Tibial artery (tissue), 4 donors: ENCODE measurements around the gene UCK1.

Source experiments
- DNase-seq, 2 donors: peaks; one replicate each; pipeline ENCODE4 v3.0.0-alpha.2; 2019
- H3K27ac ChIP-seq, 2 donors: fragments of 200-600 bp; sonication (generic) in 1 of 2; 1 replicate in 1 of 2; 2 replicates in 1 of 2; pipeline ENCODE4 v1.5.1; 2018 to 2019; ENCODE audit warnings: mild to moderate bottlenecking in 1 of 2
- H3K27me3 ChIP-seq, 2 donors: fragments of 200-600 bp; sonication (generic) in 1 of 2; one replicate each; pipeline versions ENCODE4 v1.5.1 to v1.6.0; 2016 to 2019
- H3K36me3 ChIP-seq, 3 donors: fragments of 200-600 bp; sonication (generic) in 2 of 3; one replicate each; pipeline ENCODE4 v1.5.1; 2016 to 2019; ENCODE audit warnings: mild to moderate bottlenecking in 2 of 3
- H3K4me1 ChIP-seq, 4 donors: fragments of 200-600 bp; sonication (generic) in 2 of 4; 1 replicate in 3 of 4; 2 replicates in 1 of 4; pipeline ENCODE4 v1.5.1; 2016 to 2019
- H3K4me3 ChIP-seq, 2 donors: fragments of 200-600 bp; sonication (generic) in 1 of 2; 1 replicate in 1 of 2; 2 replicates in 1 of 2; pipeline ENCODE4 v1.5.1; 2018 to 2019; ENCODE audit warnings: mild to moderate bottlenecking in 2 of 2
- H3K9me3 ChIP-seq, 3 donors: fragments of 200-600 bp; sonication (generic) in 1 of 3; one replicate each; pipeline ENCODE4 v1.5.1; 2016 to 2019
- intact Hi-C: fragments of 100-400 bp; cut with DNase I; formaldehyde crosslinking; loops from one replicate; pipeline ENCODE4 v1.15.0; 2023; ENCODE audit warnings: low total_unique reads
- TF ChIP-seq, protein P1 (sequence below), 2 experiments: fragments of 200-600 bp in 1 of 2; fragments of 450-650 bp in 1 of 2; IDR thresholded peaks; one replicate each; pipeline ENCODE4 v1.5.1; 2017 to 2019; ENCODE audit warnings: antibody characterized with exemption in 2 of 2, mild to moderate bottlenecking in 1 of 2, moderate library complexity in 1 of 2

Gene UCK1

DNA sequence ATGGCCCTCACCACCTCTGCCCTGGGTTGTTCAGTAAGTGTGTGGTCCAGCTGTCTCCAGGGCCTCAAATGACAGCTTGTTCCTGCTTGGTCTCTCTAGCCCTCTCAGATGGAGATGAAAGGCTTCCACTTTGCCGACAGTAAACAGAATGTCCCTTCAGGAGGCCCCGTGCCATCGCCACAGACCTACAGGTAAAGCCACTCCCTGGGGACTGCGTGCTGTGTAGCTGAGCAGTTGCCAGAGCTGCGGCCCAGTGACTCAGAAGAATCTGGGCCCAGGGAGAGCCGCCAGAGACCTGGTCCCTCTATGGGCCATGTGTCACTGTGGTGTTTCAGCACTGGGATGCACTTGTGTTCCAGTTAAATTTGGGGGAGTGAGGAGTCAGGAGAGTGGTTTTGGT is 39.0 kb downstream of the UCK1 start:
- TF ChIP-seq, protein P1, sequence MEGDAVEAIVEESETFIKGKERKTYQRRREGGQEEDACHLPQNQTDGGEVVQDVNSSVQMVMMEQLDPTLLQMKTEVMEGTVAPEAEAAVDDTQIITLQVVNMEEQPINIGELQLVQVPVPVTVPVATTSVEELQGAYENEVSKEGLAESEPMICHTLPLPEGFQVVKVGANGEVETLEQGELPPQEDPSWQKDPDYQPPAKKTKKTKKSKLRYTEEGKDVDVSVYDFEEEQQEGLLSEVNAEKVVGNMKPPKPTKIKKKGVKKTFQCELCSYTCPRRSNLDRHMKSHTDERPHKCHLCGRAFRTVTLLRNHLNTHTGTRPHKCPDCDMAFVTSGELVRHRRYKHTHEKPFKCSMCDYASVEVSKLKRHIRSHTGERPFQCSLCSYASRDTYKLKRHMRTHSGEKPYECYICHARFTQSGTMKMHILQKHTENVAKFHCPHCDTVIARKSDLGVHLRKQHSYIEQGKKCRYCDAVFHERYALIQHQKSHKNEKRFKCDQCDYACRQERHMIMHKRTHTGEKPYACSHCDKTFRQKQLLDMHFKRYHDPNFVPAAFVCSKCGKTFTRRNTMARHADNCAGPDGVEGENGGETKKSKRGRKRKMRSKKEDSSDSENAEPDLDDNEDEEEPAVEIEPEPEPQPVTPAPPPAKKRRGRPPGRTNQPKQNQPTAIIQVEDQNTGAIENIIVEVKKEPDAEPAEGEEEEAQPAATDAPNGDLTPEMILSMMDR (IDR thresholded peaks at IDR 0.05): no peak
- H3K36me3 ChIP-seq: peaks cover 87 to 100% (median 100%) of the 10 kb centered on the region in 3 donors
- no peak overlapping the region for H3K4me3 ChIP-seq
- H3K27ac ChIP-seq: no peak overlapping the region
- no peaks in the 10 kb centered on the region for H3K4me1 ChIP-seq
- intact Hi-C loops: no loop called here
- no peaks in the 10 kb centered on the region for H3K9me3 ChIP-seq
- DNase-seq: no peak
- no peaks in the 10 kb centered on the region for H3K27me3 ChIP-seq

DNA sequence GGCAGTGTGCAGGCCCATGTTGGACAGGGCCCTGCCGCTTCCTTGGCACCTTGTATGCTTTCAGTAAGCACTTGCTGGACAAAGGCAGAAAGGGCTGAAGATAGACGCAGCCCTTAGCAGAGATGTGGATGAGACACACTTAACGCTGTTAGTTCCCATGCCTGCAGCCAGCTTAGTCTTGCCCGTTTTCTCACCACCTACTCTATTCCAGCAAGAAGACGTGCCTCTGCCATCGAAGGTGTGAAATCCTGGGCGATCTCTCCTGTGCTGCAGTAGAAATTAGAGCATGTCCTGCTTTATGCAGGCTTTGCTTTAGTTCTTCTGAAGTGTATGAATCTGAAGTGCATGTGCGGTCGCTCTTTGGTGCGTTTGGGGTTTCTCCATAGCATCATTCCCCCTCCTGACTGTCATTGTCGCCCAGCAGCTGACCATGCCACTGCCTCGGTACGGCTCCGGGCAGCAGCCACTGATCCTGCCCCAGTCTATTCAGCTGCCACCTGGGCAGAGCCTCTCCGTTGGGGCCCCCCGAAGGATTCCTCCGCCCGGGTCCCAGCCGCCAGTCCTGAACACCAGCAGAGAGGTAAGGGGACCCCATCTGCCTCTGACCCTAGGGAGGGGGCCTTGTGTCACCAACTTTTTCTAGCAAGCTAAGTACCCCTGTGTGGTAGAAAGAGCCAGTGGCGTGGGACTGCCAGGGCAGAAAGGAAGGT is 39.9 kb downstream of the UCK1 start:
- intact Hi-C loops: no loop called here
- TF ChIP-seq, protein P1 (IDR thresholded peaks at IDR 0.05): no peak
- Histone ChIP-seq H3K36me3 (peaks cover 87 to 100% (median 100%) of the 10 kb centered on the region in 3 donors), H3K9me3 (no peaks in the 10 kb centered on the region), H3K4me1 (no peaks in the 10 kb centered on the region), H3K27ac (no peak overlapping the region), H3K27me3 (no peaks in the 10 kb centered on the region), H3K4me3 (no peak overlapping the region)
- DNase-seq: no peak

DNA sequence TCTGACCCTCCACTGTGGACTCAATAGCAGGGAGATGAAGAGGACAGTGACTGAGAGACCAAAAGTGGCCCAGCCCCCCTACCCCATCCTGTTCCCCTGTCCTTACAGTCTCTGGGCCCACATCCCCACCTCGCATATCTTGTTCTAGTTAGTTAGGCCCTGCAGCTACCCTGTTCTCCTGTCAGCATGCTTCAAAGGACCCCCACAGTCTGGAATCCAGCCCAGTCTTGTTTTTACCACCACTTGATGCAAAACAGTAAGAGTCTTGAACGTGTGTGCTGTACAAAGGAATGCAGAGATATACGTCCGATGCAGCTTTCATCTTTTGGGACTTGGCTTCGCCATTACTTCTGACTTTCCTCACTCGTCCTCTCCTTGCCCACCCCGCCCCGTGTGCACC is 40.5 kb downstream of the UCK1 start:
- H3K27ac ChIP-seq: no peak overlapping the region
- TF ChIP-seq, protein P1 (IDR thresholded peaks at IDR 0.05): no peak
- no peak for DNase-seq
- H3K36me3 ChIP-seq: peaks cover 93 to 100% (median 100%) of the 10 kb centered on the region in 3 donors
- no peak overlapping the region for H3K4me3 ChIP-seq
- no peaks in the 10 kb centered on the region for H3K27me3 ChIP-seq
- H3K4me1 ChIP-seq: no peaks in the 10 kb centered on the region
- intact Hi-C loops: no loop called here
- H3K9me3 ChIP-seq: no peaks in the 10 kb centered on the region

DNA sequence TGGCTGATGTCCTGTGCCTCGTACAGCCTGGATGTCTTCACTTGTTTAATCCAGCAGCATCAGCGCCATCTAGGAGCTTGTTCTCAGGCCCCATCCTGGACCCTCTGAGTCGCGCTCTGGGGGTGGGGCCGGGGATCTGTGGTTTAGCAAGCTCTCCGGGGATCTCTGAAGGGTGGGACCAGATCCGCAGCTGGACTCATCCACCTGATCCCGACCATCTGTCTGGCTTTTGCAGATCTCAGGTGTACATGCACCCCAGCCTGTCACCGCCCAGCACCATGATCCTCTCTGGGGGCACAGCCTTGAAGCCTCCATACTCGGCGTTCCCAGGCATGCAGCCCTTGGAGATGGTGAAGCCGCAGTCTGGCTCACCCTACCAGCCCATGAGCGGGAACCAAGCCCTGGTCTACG is 43.4 kb downstream of the UCK1 start:
- intact Hi-C loops: no loop called here
- TF ChIP-seq, protein P1 (IDR thresholded peaks at IDR 0.05): no peak
- no peak overlapping the region for H3K27ac ChIP-seq
- peaks cover 96 to 100% (median 100%) of the 10 kb centered on the region in 3 donors for H3K36me3 ChIP-seq
- no peak overlapping the region for H3K4me3 ChIP-seq
- H3K4me1 ChIP-seq: peaks cover 0 to 18% (median 0%) of the 10 kb centered on the region in 4 donors
- DNase-seq: no peak
- no peaks in the 10 kb centered on the region for H3K9me3 ChIP-seq
- H3K27me3 ChIP-seq: no peaks in the 10 kb centered on the region

DNA sequence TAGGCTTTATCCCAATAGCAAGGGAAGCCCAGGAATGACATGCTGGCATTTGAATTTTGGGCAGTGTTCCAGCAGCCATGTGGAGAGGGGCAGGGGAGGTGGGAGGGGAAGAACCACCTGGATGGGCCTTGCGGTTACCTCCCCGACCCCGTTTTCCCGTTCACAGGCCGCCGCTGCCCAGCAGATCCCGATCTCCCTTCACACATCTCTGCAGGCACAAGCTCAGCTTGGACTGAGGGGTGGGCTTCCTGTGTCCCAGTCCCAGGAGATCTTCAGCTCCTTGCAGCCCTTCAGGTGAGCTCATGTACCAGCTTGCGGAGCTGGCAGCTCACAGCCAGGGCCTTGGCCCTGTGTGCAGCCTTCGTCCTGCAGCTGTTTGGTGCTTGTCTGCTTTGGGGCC is 44.1 kb downstream of the UCK1 start:
- no peak for DNase-seq
- no peaks in the 10 kb centered on the region for H3K27me3 ChIP-seq
- H3K4me1 ChIP-seq: peaks cover 0 to 24% (median 0%) of the 10 kb centered on the region in 4 donors
- no peaks in the 10 kb centered on the region for H3K9me3 ChIP-seq
- no peak overlapping the region for H3K27ac ChIP-seq
- TF ChIP-seq, protein P1 (IDR thresholded peaks at IDR 0.05): no peak
- peaks cover 96 to 100% (median 100%) of the 10 kb centered on the region in 3 donors for H3K36me3 ChIP-seq
- H3K4me3 ChIP-seq: no peak overlapping the region
- intact Hi-C loops: no loop called here
